HepG2 (cell line): ENCODE data around the gene MTIF3. TPM values are rescaled to one million over a fixed set of nuclear protein-coding genes. Genes with fewer than 3 reads are reported as not detected.

ENCODE experiments used
- ATF7 ChIP-seq, 2 experiments: fragments of 450-650 bp in 1 of 2; sonication (generic) in 1 of 2; formaldehyde crosslinking in 1 of 2; IDR thresholded peaks; 2 replicates each; pipeline versions ENCODE4 v1.4.0 to v1.6.1; 2016 to 2020; ENCODE audit warnings: antibody characterized with exemption in 1 of 2, mild to moderate bottlenecking in 1 of 2, missing genetic modification reagents in 1 of 2
- BATF2 ChIP-seq: sonication (generic); formaldehyde crosslinking; IDR thresholded peaks from 2 replicates; pipeline ENCODE4 v1.8.0; 2022; ENCODE audit warnings: mild to moderate bottlenecking, missing genetic modification reagents, moderate library complexity
- CSRNP2 ChIP-seq: sonication (generic); formaldehyde crosslinking; conservative IDR thresholded peaks from 2 replicates; pipeline ENCODE4 v1.8.0; 2022; ENCODE audit warnings: low read depth, missing genetic modification reagents
- DMAP1 ChIP-seq: IDR thresholded peaks from 2 replicates; pipeline ENCODE4 v1.6.1; 2016
- ERF ChIP-seq: IDR thresholded peaks from 2 replicates; pipeline ENCODE4 v1.6.1; 2018; ENCODE audit warnings: missing biosample characterization, missing genetic modification reagents
- GFI1 ChIP-seq: sonication (generic); formaldehyde crosslinking; IDR thresholded peaks from 2 replicates; pipeline ENCODE4 v1.5.0; 2020; ENCODE audit warnings: missing genetic modification reagents, mild to moderate bottlenecking, borderline replicate concordance
- HNF1A ChIP-seq, 2 experiments: sonication (generic) in 1 of 2; formaldehyde crosslinking in 1 of 2; IDR thresholded peaks; 2 replicates each; pipeline versions ENCODE4 v1.4.0 to v1.6.1; 2016 to 2020; ENCODE audit warnings: borderline replicate concordance in 1 of 2, low read depth in 1 of 2, mild to moderate bottlenecking in 1 of 2, missing genetic modification reagents in 1 of 2
- HOXA3 ChIP-seq: sonication (generic); formaldehyde crosslinking; IDR thresholded peaks from 2 replicates; pipeline ENCODE4 v1.5.0; 2020; ENCODE audit warnings: missing genetic modification reagents
- KLF11 ChIP-seq: IDR thresholded peaks from 2 replicates; pipeline ENCODE4 v1.6.1; 2016; ENCODE audit warnings: missing compliant biosample characterization
- SNAPC2 ChIP-seq: sonication (generic); formaldehyde crosslinking; IDR thresholded peaks from 2 replicates; pipeline ENCODE4 v1.8.1; 2022; ENCODE audit warnings: mild to moderate bottlenecking, missing genetic modification reagents
- SNAPC4 ChIP-seq: sonication (generic); formaldehyde crosslinking; IDR thresholded peaks from 2 replicates; pipeline ENCODE4 v1.4.0; 2020; ENCODE audit warnings: mild to moderate bottlenecking, missing genetic modification reagents
- SP140L ChIP-seq: sonication (generic); formaldehyde crosslinking; IDR thresholded peaks from 2 replicates; pipeline ENCODE4 v1.4.0; 2020; ENCODE audit warnings: missing genetic modification reagents, borderline replicate concordance
- ZNF441 ChIP-seq: sonication (generic); formaldehyde crosslinking; IDR thresholded peaks from 2 replicates; pipeline ENCODE4 v1.7.0; 2021; ENCODE audit warnings: missing genetic modification reagents, borderline replicate concordance
- ZNF557 ChIP-seq: sonication (generic); formaldehyde crosslinking; IDR thresholded peaks from 2 replicates; pipeline ENCODE4 v1.4.0; 2020; ENCODE audit warnings: missing genetic modification reagents
- ZNF746 ChIP-seq: sonication (generic); formaldehyde crosslinking; IDR thresholded peaks from 2 replicates; pipeline ENCODE4 v1.8.0; 2022; ENCODE audit warnings: mild to moderate bottlenecking, missing genetic modification reagents
- polyA plus RNA-seq, 8 experiments: library from polyadenylated mRNA; depleted of rRNA in 3 of 8; stranded (reverse) in 7 of 8; unstranded in 1 of 8; fragments of >200 nt; fragmentation: Illumina TruSeq in 4 of 8; extraction: Trizol in 4 of 8; gene quantifications; 2 replicates each; pipeline versions ENCODE4 v1.2.1 to v1.2.3, GENCODE V29; 2011 to 2016; ENCODE audit warnings: low read depth in 4 of 8, missing spikeins in 1 of 8, mixed read lengths in 1 of 8; ENCODE audit not compliant: insufficient read depth in 1 of 8
- total RNA-seq, 5 experiments: library from RNA; depleted of rRNA; stranded (reverse); fragments of >200 nt; fragmentation: Illumina TruSeq; extraction: Trizol; gene quantifications; 2 replicates each; pipeline ENCODE4 v1.2.3, GENCODE V29; 2016; ENCODE audit warnings: low read depth in 1 of 5

MTIF3 gene
- total and polyA plus RNA-seq, 2 of the 13 experiments (the other 11 are each of a cell fraction or from before 2014, with no cell fraction given) = 33.7 to 40.6 TPM

GRCh38 chr13:27424246-27425157 lies 25.9 kb downstream of the MTIF3 start, which contains the start of gene GTF3A (continued):
- peak; percentile 93 for TF ChIP-seq ERF (CRISPR knock-in tag)
- peak; percentile 50; the same call in 1 of the 2 replicates for TF ChIP-seq ZNF746
- peak; percentile 45; the same call in 1 of the 2 replicates for TF ChIP-seq SNAPC4
- TF ChIP-seq HOXA3 (CRISPR knock-in tag) = peak; percentile 90
- peak; percentile 86; the same call in 1 of the 2 replicates for TF ChIP-seq CSRNP2 (CRISPR knock-in tag)
- peak; percentile 96 for TF ChIP-seq ZNF441 (CRISPR knock-in tag)
- 0 out of 2 replicates have a peak, but pooled peaks have one; percentile 59 for TF ChIP-seq SP140L (CRISPR knock-in tag)
- no peak for TF ChIP-seq HNF1A (IDR thresholded peaks at IDR 0.05; ENCODE audit: low read depth)
- 0 out of 2 replicates have a peak, but pooled peaks have one; percentile 51 for TF ChIP-seq HNF1A (CRISPR knock-in tag; IDR thresholded peaks at IDR 0.05; ENCODE audit: borderline replicate concordance)
- peak; percentile 53; the same call in 1 of the 2 replicates for TF ChIP-seq GFI1 (CRISPR knock-in tag)
- peak; percentile 81; the same call in 1 of the 2 replicates for TF ChIP-seq SNAPC2 (CRISPR knock-in tag)
- peak; percentile 76 for TF ChIP-seq ZNF557 (CRISPR knock-in tag)
- TF ChIP-seq BATF2 (CRISPR knock-in tag) = peak; percentile 87
- TF ChIP-seq ATF7 (IDR thresholded peaks at IDR 0.05) = no peak
- TF ChIP-seq ATF7 (CRISPR knock-in tag; IDR thresholded peaks at IDR 0.05) = no peak; the same call in 1 of the 2 replicates
- no peak for TF ChIP-seq KLF11
- TF ChIP-seq DMAP1 (CRISPR knock-in tag) = peak; percentile 44; the same call in 1 of the 2 replicates
